IMR-90 (cell line): ENCODE measurements around the gene EIF4B.

Source experiments
- BHLHE40 ChIP-seq: fragments of 150-350 bp; IDR thresholded peaks from 2 replicates; pipeline ENCODE4 v1.6.1; 2016; ENCODE audit warnings: mild to moderate bottlenecking, low read depth, low read length
- ELK1 ChIP-seq: fragments of 150-350 bp; IDR thresholded peaks from 2 replicates; pipeline ENCODE4 v1.6.1; 2016; ENCODE audit warnings: low read depth, mild to moderate bottlenecking, low read length, moderate library complexity, borderline replicate concordance
- MAFK ChIP-seq: IDR thresholded peaks from 2 replicates; pipeline ENCODE4 v1.6.1; 2012; ENCODE audit warnings: low read depth, low read length, improper control_type of control experiment
- MAZ ChIP-seq: IDR thresholded peaks from 2 replicates; pipeline ENCODE4 v1.6.1; 2012; ENCODE audit warnings: low read depth, mild to moderate bottlenecking, low read length, improper control_type of control experiment, moderate library complexity, borderline replicate concordance
- MXI1 ChIP-seq: IDR thresholded peaks from 2 replicates; pipeline ENCODE4 v1.6.1; 2012; ENCODE audit warnings: low read depth, mild to moderate bottlenecking, low read length, moderate library complexity, borderline replicate concordance
- POLR2A ChIP-seq: IDR thresholded peaks from 2 replicates; pipeline ENCODE4 v1.6.1; 2012; ENCODE audit warnings: mild to moderate bottlenecking, low read depth, low read length
- RAD21 ChIP-seq: IDR thresholded peaks from 2 replicates; pipeline ENCODE4 v1.6.1; 2012; ENCODE audit warnings: low read length, improper control_type of control experiment
- RCOR1 ChIP-seq: IDR thresholded peaks from 2 replicates; pipeline ENCODE4 v1.6.1; 2012; ENCODE audit warnings: mild to moderate bottlenecking, low read length, improper control_type of control experiment; ENCODE audit not compliant: insufficient replicate concordance
- SMC3 ChIP-seq: fragments of 150-350 bp; IDR thresholded peaks from 2 replicates; pipeline ENCODE4 v1.6.1; 2016; ENCODE audit warnings: low read depth, mild to moderate bottlenecking, antibody characterized with exemption, low read length, moderate library complexity
- USF2 ChIP-seq: fragments of 150-350 bp; IDR thresholded peaks from 2 replicates; pipeline ENCODE4 v1.6.1; 2017; ENCODE audit warnings: mild to moderate bottlenecking, antibody characterized with exemption, low read length, low read depth
- TF ChIP-seq, protein P1 (sequence below): conservative IDR thresholded peaks from 2 replicates; pipeline ENCODE4 v1.5.1; 2012; ENCODE audit warnings: mild to moderate bottlenecking, low read depth, low read length, improper control_type of control experiment

DNA sequence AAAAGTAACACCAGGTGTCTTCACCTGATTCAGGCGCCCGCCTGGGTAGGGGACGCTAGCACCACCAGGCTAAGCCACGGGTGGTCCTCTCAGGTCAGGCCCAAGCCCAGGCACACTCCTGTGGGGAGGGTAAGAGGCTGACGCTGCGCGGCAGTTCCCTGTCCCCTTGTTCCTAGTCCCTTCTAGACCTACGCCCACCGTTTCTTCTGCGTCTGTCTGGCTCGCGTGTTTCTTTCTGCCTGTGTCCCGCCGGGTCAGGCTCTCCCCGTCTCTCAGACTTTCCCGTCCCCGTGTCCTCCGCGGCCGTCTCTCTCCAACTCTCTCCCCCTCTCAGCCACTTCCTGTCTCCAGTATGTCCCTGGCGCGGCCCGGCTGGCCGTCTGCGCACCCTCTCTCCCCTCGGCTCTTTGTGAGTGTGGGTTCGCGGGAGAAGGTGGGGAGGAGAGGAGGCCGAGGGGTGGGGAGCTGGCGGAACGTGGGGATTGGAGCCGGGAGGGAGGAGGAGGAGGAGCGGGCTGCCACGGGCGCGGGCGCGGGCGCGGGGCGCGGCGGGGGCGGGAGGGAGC lies 40.5 kb downstream of the EIF4B start:
- TF ChIP-seq, protein P1, sequence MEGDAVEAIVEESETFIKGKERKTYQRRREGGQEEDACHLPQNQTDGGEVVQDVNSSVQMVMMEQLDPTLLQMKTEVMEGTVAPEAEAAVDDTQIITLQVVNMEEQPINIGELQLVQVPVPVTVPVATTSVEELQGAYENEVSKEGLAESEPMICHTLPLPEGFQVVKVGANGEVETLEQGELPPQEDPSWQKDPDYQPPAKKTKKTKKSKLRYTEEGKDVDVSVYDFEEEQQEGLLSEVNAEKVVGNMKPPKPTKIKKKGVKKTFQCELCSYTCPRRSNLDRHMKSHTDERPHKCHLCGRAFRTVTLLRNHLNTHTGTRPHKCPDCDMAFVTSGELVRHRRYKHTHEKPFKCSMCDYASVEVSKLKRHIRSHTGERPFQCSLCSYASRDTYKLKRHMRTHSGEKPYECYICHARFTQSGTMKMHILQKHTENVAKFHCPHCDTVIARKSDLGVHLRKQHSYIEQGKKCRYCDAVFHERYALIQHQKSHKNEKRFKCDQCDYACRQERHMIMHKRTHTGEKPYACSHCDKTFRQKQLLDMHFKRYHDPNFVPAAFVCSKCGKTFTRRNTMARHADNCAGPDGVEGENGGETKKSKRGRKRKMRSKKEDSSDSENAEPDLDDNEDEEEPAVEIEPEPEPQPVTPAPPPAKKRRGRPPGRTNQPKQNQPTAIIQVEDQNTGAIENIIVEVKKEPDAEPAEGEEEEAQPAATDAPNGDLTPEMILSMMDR, result no peak
- TF ChIP-seq POLR2A (peak; percentile 87), MXI1 (no peak), MAFK (no peak), RAD21 (no peak), ELK1 (no peak), USF2 (no peak), SMC3 (no peak), RCOR1 (no peak), MAZ (peak; percentile 66; the same call in 1 of the 2 replicates), BHLHE40 (no peak)
